Fibroblast of pulmonary artery (primary cell): ENCODE data around the gene UBTD2.
"Not testable (repeated sequence)": the region's sequence is repeated elsewhere in the genome, so short reads cannot be mapped to it uniquely, and the experiment has no call there.

Experiments used
- DNase-seq: peaks from one replicate; pipeline ENCODE4 v3.0.0-alpha.2; 2010; ENCODE audit warnings: low read depth
- H3K4me3 ChIP-seq: replicated peaks from 2 replicates; pipeline ENCODE4 v1.5.1; 2011; ENCODE audit warnings: low read depth, mild to moderate bottlenecking, control low read depth, low read length, moderate library complexity
- TF ChIP-seq, protein P1 (sequence below): IDR thresholded peaks from 2 replicates; pipeline ENCODE4 v1.5.1; 2011; ENCODE audit warnings: mild to moderate bottlenecking, control low read depth, low read length, inconsistent platforms; ENCODE audit errors: missing control alignments

UBTD2 gene

DNA sequence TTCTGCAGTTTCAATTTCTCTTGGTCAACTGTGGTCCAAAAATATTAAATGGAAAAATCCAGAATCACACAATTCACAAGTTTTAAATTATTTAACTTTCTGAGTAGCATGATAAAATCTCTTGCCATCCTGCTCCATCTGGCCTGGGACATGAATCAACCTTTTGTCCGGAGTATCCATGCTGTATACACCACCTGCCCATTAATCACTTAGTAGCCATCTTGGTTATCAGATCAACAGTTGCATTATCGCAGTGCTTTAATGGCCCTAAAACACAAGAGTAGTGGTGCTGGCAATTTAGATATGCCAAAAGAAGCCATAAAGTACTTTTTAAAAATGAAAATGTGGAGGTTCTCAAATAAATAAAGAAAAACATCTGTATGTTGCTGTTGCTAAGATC is 64.3 kb downstream of the UBTD2 start:
- H3K4me3 ChIP-seq = no peak overlapping the region
- DNase-seq = no peak
- TF ChIP-seq, protein P1, sequence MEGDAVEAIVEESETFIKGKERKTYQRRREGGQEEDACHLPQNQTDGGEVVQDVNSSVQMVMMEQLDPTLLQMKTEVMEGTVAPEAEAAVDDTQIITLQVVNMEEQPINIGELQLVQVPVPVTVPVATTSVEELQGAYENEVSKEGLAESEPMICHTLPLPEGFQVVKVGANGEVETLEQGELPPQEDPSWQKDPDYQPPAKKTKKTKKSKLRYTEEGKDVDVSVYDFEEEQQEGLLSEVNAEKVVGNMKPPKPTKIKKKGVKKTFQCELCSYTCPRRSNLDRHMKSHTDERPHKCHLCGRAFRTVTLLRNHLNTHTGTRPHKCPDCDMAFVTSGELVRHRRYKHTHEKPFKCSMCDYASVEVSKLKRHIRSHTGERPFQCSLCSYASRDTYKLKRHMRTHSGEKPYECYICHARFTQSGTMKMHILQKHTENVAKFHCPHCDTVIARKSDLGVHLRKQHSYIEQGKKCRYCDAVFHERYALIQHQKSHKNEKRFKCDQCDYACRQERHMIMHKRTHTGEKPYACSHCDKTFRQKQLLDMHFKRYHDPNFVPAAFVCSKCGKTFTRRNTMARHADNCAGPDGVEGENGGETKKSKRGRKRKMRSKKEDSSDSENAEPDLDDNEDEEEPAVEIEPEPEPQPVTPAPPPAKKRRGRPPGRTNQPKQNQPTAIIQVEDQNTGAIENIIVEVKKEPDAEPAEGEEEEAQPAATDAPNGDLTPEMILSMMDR = no peak

DNA sequence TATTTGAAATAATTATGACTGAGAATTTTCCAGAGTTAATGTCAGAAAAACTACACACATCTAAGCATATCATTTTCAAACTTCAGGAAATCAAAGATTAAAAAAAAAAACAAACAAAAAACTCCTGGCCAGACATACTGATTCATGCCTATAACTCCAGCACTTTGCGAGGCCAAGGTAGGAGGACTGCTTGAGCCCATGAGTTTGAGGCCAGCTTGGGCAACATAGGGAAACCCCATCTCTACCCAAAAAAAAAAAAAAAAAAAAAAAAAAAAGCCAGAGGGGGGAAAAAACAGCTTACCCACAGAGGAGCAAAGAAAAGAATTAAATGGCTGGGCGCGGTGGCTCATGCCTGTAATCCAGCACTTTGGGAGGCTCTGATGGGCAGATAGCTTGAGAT is 67.2 kb downstream of the UBTD2 start:
- TF ChIP-seq, protein P1 = no peak
- no peak overlapping the region for H3K4me3 ChIP-seq
- DNase-seq = no peak

DNA sequence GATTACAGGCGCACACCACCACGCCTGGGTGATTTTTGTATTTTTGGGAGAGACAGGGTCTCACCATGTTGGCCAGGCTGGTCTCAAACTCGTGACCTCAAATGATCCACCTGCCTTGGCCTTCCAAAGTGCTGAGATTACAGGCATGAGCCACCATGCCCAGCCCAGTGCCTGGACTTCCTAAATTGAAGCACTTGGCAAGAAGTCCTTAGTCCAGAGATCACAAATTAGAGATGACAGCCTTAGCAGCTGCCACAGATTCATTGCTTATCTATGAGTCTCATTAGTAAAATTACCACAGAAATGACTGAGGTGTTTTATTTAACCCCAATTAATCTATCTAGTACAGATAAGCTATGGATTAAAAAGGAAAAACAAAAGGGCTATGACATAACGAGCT is 70.4 kb downstream of the UBTD2 start:
- DNase-seq = no peak
- TF ChIP-seq, protein P1 = no peak
- H3K4me3 ChIP-seq = no peak overlapping the region

DNA sequence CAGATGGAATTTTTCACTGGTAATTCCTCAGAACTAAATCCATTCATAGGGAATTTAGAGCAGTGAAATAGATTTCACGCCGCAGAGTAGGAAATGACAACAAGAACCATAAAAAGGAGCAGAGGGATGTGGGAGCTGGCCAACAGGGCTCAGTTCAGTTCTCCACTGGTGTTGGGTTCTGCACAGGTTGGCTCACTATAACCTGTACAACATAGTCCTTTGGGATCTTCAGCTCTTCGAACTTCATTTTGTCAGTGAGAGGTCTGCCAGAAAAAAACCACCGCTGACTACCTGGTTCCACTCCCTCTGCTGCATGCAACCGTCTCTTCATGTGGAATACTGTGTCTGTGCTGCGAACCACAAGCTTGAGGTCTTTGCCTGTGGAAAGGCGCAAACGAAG is 71.9 kb downstream of the UBTD2 start:
- no peak for DNase-seq
- no peak overlapping the region for H3K4me3 ChIP-seq
- TF ChIP-seq, protein P1 = no peak

DNA sequence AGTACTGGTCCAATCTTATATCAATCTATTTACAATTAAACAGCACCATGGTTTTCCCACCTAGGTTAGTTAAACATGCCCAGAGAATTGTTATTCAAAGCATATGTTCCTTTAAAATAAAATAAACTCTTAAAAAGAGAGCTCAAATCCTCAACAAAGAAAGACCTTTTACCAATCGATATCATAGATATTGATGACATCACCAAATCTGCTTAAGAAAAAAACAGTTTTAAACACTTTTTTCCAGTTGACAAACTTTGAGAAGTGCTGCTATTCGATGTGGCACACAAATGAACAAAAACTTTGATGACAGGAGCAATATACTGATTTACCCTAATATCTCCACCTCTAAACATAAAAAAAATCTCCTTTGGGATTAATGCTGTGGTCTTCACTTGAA is 73.8 kb downstream of the UBTD2 start:
- DNase-seq = no peak
- TF ChIP-seq, protein P1 = no peak
- H3K4me3 ChIP-seq = no peak overlapping the region

DNA sequence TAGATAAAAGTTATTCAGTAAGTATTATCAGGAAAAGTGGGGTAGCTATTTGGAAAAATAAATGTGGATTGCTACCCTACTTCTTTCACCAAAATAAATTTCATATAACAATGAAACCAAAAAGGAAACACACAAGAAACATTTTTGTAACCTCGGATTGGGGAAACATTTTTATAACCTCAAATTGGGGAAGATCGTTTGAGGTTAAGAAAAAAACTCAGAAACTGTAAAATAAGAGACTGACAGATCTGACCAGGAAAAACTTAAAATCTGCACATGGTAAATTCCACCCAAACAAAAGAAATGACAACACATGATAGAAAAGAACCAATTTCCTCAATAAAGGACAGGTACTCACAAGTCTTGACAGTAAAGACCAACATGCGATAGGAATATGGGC is 76.1 kb downstream of the UBTD2 start:
- TF ChIP-seq, protein P1 = no peak
- no peak overlapping the region for H3K4me3 ChIP-seq
- no peak for DNase-seq

DNA sequence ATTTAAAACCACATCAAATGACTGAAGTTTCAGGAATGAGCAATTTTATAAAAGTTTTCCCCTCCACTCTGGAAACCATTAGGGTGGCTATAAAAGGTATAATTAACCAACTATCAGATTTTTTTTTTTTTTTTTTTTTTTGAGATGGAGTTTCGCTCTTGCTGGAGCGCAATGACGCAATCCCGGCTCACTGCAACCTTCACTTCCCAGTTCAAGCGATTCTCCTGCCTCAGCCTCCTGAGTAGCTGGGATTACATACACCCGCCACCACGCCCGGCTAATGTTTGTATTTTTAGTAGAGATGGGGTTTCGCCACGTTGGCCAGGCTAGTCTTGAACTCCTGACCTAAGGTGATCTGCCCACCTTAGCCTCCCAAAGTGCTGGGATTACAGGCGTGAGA is 77.6 kb downstream of the UBTD2 start:
- not testable (repeated sequence) for DNase-seq, H3K4me3 ChIP-seq

DNA sequence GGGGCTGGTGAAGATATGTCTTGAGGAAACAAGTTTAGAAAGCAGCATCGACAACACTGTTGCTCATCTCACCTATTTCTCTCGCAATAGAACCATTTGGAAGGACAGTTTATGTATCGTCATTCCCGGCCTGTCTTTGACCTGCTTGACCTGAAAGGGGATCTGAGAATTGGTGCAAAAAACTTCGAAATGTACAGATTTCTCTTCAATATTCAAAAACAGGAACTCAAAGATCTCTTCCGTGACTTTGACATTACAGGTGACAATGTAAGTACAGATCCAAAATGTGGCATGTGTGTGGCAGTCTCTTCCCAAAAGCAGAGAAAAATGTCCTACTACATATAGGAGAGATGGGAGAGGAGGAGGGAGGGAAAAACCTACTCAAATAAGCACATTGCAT is 83.1 kb downstream of the UBTD2 start:
- TF ChIP-seq, protein P1 = no peak
- no peak for DNase-seq
- no peak overlapping the region for H3K4me3 ChIP-seq
